Thymus (tissue), 11 donors: ENCODE data around the gene FAM131C. TPM values are rescaled to one million over a fixed set of nuclear protein-coding genes. Genes with fewer than 3 reads are reported as not detected.

Experiments
- DNase-seq, 9 donors: peaks; one replicate each; pipeline ENCODE4 v3.0.0-alpha.2; 2013; ENCODE audit warnings: low spot score in 9 of 9, low read depth in 6 of 9, missing footprints in 1 of 9
- H3K27ac ChIP-seq, 2 donors: one replicate each; pipeline ENCODE4 v1.5.1; 2013; ENCODE audit warnings: control low read depth in 1 of 2, low read depth in 1 of 2, low read length in 1 of 2, mild to moderate bottlenecking in 1 of 2, moderate library complexity in 1 of 2
- H3K27me3 ChIP-seq, 2 donors: one replicate each; pipeline ENCODE4 v1.5.1; 2013; ENCODE audit warnings: low read length in 1 of 2; ENCODE audit not compliant: control insufficient read depth in 2 of 2, insufficient read depth in 1 of 2
- H3K36me3 ChIP-seq, 2 donors: one replicate each; pipeline ENCODE4 v1.5.1; 2013; ENCODE audit warnings: low read length in 1 of 2, mild to moderate bottlenecking in 1 of 2, moderate library complexity in 1 of 2; ENCODE audit not compliant: control insufficient read depth in 2 of 2, insufficient read depth in 2 of 2
- H3K4me1 ChIP-seq, 2 donors: one replicate each; pipeline ENCODE4 v1.5.1; 2013; ENCODE audit warnings: low read length in 2 of 2; ENCODE audit not compliant: control insufficient read depth in 2 of 2, insufficient read depth in 2 of 2
- H3K4me3 ChIP-seq, 2 donors: one replicate each; pipeline ENCODE4 v1.5.1; 2013; ENCODE audit warnings: low read length in 2 of 2, control low read depth in 1 of 2, mild to moderate bottlenecking in 1 of 2
- H3K9me3 ChIP-seq, 2 donors: one replicate each; pipeline ENCODE4 v1.5.1; 2013; ENCODE audit warnings: low read length in 1 of 2, mild to moderate bottlenecking in 1 of 2; ENCODE audit not compliant: control insufficient read depth in 2 of 2, insufficient read depth in 1 of 2
- WGBS: extraction: QIAGEN DNeasy Blood & Tissue Kit; methylation state at CpG from one replicate; pipeline ENCODE4 v1.1.7; 2013; 5-methylcytosine and 5-hydroxymethylcytosine counted together
- polyA plus RNA-seq: library from polyadenylated mRNA; stranded (reverse); fragments of 200-250 nt; gene quantifications from one replicate; pipeline ENCODE4 v1.2.3, GENCODE V29; 2013
- total RNA-seq: library from RNA; stranded (reverse); fragments of 120-200 nt; gene quantifications from one replicate; pipeline ENCODE4 v1.2.4, GENCODE V29; 2013
- donor health status: healthy.

The FAM131C gene
- total and polyA plus RNA-seq, 2 donors: 0.05 to 0.96 TPM

GRCh38 chr1:16082283-16083038, 9.0 kb upstream of the FAM131C start:
- Histone ChIP-seq H3K4me3 (no peak overlapping the region), H3K36me3 (no peaks in the 10 kb centered on the region), H3K27ac (no peak overlapping the region), H3K4me1 (peaks cover 3 to 15% of the 10 kb centered on the region in 2 donors), H3K9me3 (no peaks in the 10 kb centered on the region), H3K27me3 (peaks cover 0 to 2% of the 10 kb centered on the region in 2 donors)
- DNase-seq: peak in 8 of 9 donors; percentile 29 to 75 (median 50)
- WGBS: 88% methylated on average over 9 of the region's 9 CpGs

GRCh38 chr1:16081636-16082035, 8.2 kb upstream of the FAM131C start:
- no peak for DNase-seq
- no peak overlapping the region for H3K27ac ChIP-seq
- peaks cover 0 to 8% of the 10 kb centered on the region in 2 donors for H3K27me3 ChIP-seq
- peaks cover 3 to 15% of the 10 kb centered on the region in 2 donors for H3K4me1 ChIP-seq
- 93% methylated on average over 9 of the region's 9 CpGs for WGBS
- H3K9me3 ChIP-seq: no peaks in the 10 kb centered on the region
- no peaks in the 10 kb centered on the region for H3K36me3 ChIP-seq
- no peak overlapping the region for H3K4me3 ChIP-seq

GRCh38 chr1:16080422-16081150, 7.1 kb upstream of the FAM131C start:
- H3K9me3 ChIP-seq: no peaks in the 10 kb centered on the region
- no peak overlapping the region for H3K4me3 ChIP-seq
- WGBS: 97% methylated on average over 5 of the region's 5 CpGs
- peaks cover 3 to 15% of the 10 kb centered on the region in 2 donors for H3K4me1 ChIP-seq
- H3K36me3 ChIP-seq: no peaks in the 10 kb centered on the region
- peaks cover 1 to 18% of the 10 kb centered on the region in 2 donors for H3K27me3 ChIP-seq
- no peak overlapping the region for H3K27ac ChIP-seq
- no peak for DNase-seq

GRCh38 chr1:16078925-16079656, 5.6 kb upstream of the FAM131C start:
- no peaks in the 10 kb centered on the region for H3K9me3 ChIP-seq
- H3K27me3 ChIP-seq: peaks cover 5 to 33% of the 10 kb centered on the region in 2 donors
- H3K27ac ChIP-seq: peak overlapping the region; percentile 27 to 39
- DNase-seq: peak; percentile 67 to 90 (median 78)
- 50% methylated on average over 10 of the region's 10 CpGs for WGBS
- no peaks in the 10 kb centered on the region for H3K36me3 ChIP-seq
- peak overlapping the region in 1 of 2 donors; percentile 23 for H3K4me3 ChIP-seq
- peaks cover 3 to 15% of the 10 kb centered on the region in 2 donors for H3K4me1 ChIP-seq

GRCh38 chr1:16077406-16078245, 4.2 kb upstream of the FAM131C start:
- Histone ChIP-seq H3K36me3 (no peaks in the 10 kb centered on the region), H3K9me3 (peaks cover 0 to 5% of the 10 kb centered on the region in 2 donors), H3K27ac (no peak overlapping the region), H3K4me3 (no peak overlapping the region), H3K27me3 (peaks cover 14 to 45% of the 10 kb centered on the region in 2 donors), H3K4me1 (peaks cover 8 to 24% of the 10 kb centered on the region in 2 donors)
- DNase-seq: no peak
- WGBS: 93% methylated on average over 12 of the region's 12 CpGs

- no peak for DNase-seq
- peaks cover 0 to 10% of the 10 kb centered on the region in 2 donors for H3K9me3 ChIP-seq
- peaks cover 8 to 21% of the 10 kb centered on the region in 2 donors for H3K4me1 ChIP-seq
- no peak overlapping the region for H3K4me3 ChIP-seq
- H3K36me3 ChIP-seq: no peaks in the 10 kb centered on the region
- peaks cover 21 to 53% of the 10 kb centered on the region in 2 donors for H3K27me3 ChIP-seq
- H3K27ac ChIP-seq: no peak overlapping the region
- WGBS: 95% methylated on average over 11 of the region's 11 CpGs
These were observed 3.4 kb upstream of the FAM131C start for GRCh38 chr1:16076865-16077238.

- Histone ChIP-seq H3K4me3 (no peak overlapping the region), H3K27ac (no peak overlapping the region), H3K4me1 (peaks cover 8 to 21% of the 10 kb centered on the region in 2 donors), H3K27me3 (peaks cover 23 to 59% of the 10 kb centered on the region in 2 donors), H3K36me3 (no peaks in the 10 kb centered on the region), H3K9me3 (peaks cover 0 to 10% of the 10 kb centered on the region in 2 donors)
- DNase-seq: no peak
- WGBS: 91% methylated on average over 14 of the region's 14 CpGs
These were observed 2.8 kb upstream of the FAM131C start for GRCh38 chr1:16076031-16076864.
